NCI-H526 (cell line): ENCODE results near the gene MCTP1.

Source experiments
- DNase-seq, 2 experiments: peaks; one replicate each; lab custom pipeline; 2025; lab: John Stamatoyannopoulos, UW

The MCTP1 gene

DNA sequence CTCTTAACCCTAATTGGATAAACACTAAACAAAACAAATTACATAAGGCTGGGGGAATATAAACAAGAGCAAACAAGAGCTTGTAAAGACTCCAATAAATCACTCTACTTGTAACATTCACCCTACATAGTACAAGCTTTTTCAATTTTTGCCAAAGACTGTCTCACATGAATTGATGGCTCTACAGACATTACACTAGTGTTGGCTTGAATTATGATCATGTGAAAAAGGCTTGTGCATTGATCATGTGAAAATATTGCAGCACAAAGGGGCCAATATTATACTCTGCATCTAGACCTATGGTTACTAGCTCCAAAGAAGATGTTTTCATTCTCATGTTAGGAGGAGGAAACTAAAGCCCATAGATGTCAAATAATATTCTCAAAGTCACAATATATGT is 212.6 kb downstream of the MCTP1 start:
- DNase-seq, result no peak

DNA sequence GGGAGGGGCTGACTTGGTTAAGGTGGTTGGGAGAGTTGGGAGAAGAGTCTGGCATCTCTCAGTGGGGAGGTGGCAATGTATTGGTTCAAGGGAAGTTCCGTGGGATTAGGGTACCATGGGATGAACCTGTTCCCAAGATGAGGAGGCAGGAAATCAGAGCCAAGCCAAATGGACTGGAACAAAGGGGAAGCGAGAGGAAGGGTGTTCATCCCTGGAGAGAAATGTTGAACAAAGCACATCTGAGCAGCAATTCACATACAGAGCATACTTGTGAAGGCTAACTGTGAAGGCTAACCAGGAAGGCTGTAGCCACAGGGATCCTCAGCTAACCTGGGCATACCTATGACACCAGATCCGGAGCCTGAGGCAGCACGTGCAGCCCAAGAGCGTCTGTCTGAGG is 214.0 kb downstream of the MCTP1 start:
- DNase-seq, result no peak

DNA sequence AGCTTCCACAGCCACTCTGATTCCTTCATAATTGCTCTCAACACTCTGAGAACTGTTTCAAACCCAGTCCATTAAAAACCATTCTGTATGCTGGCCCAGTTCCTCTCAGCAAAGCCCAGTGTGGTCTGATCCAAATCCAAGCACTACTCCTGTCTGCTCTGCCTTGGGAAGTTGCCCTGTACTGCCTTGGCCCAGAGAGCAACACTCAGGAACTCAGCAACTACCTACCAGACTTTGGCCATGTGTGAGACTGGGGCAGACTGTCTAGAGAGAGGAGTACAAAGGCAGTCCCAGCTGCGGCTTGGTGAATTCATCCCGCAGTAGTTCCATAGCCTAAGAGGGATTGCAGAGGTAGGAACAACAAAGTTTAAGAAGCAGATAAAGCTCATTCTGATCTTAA is 214.4 kb downstream of the MCTP1 start:
- no peak for DNase-seq

DNA sequence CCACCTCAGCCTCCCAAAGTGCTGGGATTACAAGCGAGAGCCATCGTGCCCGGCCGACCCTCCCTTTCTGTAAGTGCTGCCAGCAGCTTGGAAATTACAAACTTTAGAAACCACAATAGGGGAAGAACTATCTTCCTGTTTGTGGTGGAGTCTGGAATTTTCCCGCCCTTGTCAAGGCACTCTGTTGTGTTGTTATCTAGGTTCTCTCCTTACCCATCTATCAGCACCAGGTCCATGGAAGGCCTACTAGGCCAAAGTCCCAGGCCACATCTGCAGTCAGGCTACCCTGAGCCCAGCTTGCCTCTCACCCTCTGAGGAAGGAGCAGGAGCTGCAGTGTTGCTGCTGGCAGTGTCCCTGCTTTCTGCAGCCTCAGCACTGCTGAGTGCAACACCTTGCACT is 214.9 kb downstream of the MCTP1 start:
- no peak for DNase-seq

DNA sequence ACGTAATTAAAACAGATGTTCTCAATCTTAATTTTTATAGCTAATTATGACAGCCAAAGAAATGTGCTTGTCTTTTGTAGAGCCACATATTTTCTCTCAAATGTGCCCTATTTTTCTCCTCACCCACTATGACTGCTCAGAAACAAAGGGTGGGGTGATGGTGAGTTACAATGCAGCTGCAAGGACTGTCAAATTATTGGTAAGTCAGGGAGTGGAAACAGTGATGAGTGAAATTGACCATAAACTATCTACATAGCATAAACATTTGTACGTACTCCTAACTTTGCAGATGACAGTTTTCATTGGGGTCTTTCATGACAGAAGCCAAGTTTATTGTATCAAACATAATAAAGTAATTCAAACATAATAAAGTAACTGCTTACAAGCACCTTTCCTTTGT is 215.9 kb downstream of the MCTP1 start:
- DNase-seq, result no peak

DNA sequence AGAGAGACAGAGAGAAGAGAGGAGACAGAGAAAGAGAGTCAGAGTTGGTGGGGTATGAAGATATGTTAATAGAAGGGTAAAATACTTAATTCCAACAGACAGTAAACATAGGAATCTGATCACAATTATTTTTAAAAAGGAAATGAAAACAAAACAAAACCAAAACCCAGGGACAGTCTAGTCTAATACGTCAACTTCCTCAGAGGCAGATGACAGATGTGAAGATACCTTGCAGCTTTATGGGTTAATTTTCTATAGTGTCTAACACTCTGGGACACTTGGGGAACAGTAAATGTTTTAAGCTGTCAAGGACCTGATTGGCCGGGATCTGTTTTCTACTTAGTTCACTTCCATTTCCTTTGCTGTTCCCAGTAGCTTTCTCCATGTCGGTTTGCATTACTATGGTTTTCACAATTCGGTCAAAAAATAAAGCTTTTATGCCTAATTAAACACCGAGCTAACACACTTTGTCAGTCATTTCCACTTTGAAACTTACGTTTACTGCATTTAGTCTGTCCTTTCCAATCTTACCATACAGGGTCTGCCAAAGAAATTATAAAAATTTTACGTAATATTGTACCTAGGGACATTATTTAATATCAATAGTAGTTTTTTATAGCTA is 216.5 kb downstream of the MCTP1 start:
- no peak for DNase-seq

DNA sequence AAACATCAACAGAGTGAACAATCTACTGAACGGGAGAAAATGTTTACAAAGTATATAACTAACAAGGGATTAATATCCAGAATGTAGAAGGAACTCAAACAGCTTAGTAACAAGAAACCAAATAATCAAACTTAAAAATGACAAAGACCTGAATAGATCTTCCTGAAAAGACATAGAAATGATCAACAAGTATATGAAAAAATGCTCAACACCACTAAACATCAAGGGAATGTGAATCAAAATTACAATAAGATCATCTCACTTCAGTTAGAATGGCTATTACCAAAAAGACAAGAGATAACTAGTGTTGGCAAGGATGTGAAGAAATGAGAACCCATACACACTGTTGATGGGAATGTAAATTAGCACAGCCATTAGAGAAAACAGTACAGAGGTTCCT is 218.8 kb downstream of the MCTP1 start:
- no peak for DNase-seq

DNA sequence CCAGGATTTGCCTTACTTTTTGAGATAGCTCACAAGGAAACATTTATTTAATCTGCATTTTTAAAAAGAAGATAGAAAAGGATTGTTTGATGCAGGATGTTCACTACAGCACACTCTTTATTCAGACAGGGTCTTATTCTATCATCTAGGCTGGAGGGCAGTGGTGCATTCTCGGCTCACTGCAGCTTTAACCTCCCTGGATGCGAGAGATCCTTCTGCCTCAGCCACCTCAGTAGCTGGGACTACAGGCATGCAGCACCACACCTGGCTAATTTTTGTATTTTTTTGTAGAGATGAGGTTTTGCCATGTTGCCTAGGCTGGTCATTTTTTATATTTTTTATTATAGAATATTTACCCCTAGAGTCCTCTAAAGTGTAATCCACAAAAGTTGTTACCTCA is 221.4 kb downstream of the MCTP1 start:
- DNase-seq, result no peak

DNA sequence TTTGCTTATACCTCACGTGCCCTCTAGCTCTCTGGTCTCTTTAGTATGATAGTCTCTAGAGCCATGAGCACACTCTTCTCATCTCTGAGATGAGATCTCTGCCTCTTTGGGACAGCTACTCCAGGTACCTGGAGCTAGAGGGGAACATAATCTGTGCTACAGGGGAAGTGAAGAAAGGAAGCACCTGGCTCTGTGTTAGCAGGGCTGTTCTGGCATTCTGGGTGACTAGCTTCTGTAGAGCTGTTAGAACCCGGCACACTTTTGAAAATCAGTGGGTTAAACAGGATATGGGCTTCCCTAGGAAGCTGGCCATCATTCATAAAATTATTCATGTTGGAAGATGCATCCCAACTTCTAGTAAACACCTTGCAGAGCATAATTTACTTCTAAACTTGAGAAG is 224.8 kb downstream of the MCTP1 start:
- DNase-seq, result no peak

DNA sequence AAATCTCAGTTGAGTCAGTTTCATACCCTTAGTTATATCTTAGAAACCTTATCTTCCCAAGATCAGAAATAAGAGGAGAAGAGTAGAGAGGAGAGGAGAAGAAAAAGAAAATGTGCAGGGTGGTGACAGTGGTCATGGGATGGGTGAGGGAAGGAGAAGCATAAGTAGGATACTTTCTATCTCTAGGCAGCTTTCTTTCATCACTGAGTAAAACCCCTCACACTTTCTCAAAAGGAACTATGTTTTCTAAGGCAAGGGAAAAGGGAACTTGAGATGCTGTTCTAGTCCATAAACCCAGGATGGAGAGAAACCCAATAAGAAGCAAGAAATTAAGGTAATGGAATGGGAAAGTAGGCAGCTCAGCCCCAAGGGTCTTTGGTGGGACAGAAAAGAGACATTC is 225.3 kb downstream of the MCTP1 start:
- DNase-seq, result no peak

DNA sequence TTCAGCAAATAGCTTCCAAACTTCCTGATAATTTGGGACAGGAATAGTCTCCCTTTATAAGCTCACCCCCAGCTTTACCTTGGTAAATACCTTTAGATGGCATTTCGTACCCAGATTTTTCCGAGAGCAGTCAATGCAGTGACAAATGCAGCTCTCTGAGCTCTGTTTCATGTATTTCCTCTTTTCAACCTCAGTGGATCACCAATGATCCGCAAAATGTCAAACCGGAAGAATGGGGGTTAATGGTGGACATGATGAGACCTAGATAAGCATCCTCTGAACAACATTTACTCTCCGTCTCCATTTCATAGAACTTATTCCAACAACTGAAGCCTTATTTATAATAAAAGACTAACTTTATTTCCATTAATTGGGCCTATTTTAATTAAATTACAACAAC is 227.3 kb downstream of the MCTP1 start:
- DNase-seq, result no peak

DNA sequence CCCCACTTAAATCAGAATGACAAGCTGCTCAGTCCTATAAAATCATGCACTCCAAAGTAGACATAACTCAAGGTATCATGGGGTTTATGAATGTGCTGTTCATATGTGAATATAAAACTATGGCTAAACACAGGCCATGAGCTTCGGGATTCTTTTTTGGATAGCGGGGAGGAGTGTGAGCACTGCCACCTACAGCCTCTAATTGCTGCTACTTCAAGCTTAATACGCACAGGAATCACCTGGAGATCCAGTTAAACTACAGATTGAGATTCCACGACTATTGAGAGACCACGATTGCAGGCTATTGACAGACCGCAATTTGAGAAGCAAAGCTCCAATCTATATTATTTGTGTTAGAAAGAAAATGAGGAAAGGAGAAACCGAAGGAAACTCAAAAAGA is 231.6 kb downstream of the MCTP1 start:
- DNase-seq, result no peak

DNA sequence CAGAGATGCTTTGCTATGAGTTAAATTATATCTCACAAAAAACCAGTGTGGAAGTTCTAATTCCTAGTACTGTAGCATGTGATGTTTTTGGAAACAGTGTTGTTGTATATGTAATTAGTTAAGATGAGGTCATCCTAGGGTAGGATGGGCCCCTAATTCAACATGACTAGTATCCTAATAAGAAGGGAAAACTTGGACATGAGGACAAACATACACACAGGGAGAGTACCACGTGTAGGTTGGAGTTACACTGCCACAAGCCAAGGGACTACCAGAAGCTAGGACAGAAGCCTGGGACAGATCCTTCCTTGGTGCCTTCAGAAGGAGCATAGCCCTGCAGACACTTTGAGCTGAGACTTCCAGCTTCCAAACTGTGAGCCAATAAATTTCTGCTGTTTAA is 234.2 kb downstream of the MCTP1 start:
- no peak for DNase-seq

DNA sequence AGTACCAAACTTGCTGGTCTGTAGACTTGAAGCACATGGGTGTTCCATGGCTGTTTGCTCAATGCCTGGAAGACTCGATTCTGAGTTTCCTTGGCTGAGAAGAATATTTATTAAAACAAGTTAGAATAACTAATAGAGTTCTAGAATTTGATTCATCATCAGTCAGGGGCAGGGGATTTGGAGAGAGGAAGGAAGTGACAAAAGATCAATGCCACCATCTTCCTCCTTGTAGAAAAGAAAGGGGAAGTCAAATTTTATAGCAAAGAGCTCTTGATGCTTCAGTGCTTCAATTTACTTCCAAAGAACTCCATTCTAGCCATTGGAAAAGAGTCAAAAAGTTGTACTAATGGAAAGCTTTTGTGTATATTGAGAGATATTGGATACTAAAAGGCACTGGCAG is 236.3 kb downstream of the MCTP1 start:
- DNase-seq, result no peak

DNA sequence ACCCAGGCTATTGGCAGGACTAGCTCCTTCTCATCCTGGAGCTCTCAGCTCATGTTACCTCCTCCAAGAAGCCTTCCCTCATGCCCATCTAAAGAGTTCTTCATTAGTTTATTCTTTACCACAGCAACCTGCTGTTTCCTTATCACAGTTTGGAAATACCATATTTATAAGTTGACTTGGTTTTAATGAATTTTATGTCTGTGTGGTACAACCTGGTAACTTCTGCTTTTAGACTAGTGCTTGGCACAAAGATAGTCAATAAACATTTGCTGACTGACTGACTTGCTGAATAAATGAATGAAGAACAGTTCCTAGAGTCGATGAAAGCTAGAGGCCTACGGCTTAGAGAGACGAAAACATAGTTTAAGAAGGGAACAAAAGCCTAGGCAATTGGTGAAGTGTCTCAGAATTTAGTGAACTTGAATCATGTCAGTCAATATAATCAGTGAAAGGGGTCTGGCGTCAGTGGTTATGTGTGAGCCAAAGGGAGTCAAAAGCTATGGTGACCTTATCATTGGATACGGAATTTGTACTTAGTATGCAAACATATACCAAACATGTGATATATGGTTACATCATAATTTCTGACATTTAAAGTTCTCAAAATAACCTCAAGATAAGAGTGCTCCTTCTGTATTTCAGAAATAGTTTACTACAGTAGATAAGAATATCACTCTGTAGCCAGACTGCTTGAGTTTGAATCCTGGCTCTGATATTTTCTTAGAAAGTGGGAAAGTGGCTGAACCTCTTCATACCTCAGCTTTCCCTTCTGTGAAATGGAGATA is 239.5 kb downstream of the MCTP1 start:
- DNase-seq, result no peak

DNA sequence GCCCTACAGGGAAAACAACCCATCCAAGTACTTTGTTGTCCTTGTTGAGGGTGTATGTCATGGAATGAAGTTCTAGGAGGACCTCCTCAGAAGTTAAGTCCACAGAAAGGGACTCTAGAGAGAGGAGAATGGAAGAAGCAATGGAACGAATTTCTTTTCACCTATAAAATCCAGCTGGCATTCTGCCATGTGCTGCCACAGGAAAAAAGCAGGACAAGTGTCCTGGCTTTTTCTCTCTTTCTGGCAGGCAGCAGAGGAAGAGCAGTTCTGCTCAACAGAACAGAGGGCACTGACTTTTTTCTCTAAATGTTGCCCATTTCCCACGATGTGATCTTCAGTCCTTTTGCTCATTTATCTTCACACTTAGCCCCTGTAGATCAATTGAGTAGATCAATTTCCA is 240.8 kb downstream of the MCTP1 start:
- no peak for DNase-seq

DNA sequence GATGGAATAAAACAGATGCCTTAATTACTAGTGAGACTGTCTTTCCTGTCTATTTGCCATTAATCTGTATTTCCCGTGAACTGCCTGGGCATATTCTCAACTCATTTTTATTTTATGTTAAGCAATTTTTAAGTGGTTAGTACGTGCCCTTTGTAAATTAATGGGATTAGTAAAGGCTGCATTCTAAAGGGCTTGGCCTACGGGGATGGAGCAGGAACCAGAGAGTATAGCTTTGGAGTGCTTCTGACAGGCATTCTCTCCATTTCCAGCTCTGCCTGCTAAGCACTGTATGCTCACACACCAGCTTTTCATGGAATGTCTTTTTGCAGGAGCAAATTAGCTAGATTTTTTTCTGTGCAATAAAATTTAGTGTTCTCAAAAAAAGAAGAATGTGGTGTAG is 241.2 kb downstream of the MCTP1 start:
- DNase-seq, result no peak

DNA sequence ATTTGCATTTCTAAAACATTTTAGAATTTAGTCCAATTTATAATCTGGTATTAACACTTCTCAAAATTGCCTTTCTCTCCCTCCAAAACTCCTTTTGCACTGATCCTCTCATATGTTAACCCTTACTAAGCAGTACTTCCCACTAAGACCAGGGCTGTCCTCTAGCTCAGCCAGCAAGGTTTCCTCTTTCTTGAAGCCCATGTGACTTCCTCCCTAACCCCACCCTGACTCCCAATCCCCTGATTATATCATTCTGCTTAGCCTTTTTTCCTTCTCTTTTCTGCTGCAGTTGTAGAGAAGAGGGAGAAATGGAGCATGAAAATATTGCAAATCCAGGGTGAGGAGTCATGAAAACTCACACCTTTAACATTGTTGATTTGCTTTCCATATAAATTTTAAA is 241.7 kb downstream of the MCTP1 start:
- DNase-seq, result no peak

DNA sequence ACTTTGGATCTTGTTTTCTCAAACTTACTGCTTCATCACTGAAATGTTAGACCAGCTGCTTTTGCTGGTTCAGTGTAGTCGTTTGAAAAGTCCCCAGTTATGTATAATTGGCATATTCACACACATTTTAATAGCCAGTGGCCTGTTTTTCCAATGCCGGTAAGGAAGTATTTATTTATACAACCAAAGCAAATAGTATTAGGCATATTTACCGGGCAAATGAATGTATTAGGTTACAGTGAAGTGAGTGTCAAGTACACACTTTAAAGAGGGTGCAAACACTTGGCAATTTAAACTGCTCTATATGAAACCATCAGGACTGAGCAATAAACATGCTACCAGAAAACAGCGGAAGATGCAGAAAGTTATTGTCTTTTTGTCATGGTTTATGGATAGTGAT is 242.9 kb downstream of the MCTP1 start:
- no peak for DNase-seq

DNA sequence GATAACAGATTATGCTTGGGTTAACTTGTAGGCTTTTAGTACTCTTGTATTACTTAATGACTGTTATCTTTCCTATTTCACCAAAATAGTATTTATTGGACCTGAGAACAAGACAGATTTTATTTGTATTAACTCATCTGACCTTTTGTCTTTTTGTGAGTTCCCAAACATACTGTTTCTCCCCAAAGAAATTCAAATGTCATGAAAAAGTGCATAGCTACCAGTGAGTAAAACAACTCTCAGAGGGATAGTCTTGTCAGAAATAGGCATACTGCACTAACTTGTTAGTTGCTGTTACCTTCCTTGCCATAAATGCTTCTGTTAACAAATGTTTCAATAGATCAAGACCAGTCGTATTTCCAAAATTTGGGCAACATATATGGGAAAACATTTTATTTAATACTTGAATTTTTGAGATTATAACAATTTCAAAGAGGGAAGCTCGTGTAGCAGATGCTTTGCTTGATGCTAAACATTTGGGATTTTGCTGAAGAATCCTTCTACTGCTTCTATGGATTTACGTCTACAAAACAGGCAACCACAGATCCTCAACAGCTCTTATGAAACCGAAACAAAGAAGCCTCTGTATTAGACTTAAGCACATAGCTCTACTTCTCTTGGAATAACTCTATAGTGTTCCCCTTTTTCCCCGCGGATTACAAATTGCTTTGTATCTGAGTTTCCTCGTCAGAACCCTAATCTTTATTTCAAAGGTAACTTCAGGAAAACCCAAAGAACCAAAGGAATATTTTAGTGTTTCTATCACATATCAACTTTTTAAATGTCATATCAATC is 248.8 kb downstream of the MCTP1 start:
- DNase-seq, result no peak

DNA sequence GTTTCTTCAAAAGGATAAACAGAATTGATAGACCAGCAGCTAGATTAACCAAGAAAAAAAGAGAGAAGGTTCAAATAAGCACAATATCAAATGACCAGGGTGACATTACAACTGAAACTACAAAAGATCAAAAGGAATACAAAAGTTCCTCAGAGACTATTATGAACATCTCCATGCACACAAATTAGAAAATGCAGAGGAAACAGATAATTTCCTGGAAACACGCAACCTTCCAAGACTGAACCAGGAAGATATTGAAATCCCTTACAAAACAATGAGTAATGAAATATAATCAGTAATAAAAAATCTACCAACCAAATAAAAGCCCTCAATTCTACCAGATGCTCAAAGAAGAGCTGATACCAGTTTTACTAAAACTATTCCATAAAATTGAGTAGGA is 252.1 kb downstream of the MCTP1 start:
- no peak for DNase-seq

DNA sequence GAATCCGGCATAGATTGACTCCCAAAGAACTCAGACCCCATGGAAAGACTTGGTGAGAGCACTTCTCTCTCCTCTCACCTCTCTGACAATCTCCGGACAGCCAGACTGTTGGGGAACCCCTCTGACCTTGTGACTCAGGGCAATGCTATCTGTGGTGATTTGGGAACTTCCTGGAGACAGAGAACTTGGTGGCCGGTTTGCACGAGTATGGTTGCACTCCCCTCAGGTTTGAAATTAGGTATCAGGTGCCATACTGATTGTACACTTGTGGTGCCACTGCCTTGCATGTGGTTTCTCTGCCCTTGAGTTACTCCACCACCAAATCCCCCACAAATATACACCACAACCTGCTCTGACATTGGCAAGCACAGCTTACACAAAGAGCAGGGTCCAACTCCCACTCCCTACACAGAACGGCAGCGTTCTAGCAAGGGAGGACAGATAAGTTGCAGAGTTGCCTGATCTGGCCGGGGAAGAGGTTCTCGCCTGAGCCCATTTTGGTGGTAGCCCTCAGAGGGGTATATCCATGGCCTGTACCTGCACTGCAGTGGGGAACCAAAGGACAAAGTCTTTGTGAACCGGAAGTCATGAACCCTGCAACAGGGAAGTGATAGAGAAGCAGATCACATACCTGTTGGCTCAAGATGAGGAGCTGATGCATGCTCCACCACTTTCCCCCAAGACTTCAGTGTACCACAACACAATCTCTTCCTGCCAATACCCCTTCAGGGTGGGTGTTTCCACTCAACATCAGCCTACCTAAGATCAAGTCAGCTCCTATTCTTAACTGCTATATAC is 255.1 kb downstream of the MCTP1 start:
- no peak for DNase-seq
